Ovary (tissue), 9 donors: ENCODE measurements around the gene NBEA. TPM values are rescaled to one million over a fixed set of nuclear protein-coding genes. Genes with fewer than 3 reads are reported as not detected.

Experiments used
- DNase-seq, 5 donors: peaks; one replicate each; pipeline ENCODE4 v3.0.0-alpha.2; 2019 to 2020
- H3K27ac ChIP-seq, 2 donors: fragments of 200-600 bp; one replicate each; pipeline versions ENCODE4 v1.5.1 to v1.8.0; 2019 to 2022
- H3K27me3 ChIP-seq: fragments of 200-600 bp; one replicate; pipeline ENCODE4 v1.8.0; 2022
- H3K36me3 ChIP-seq: fragments of 200-600 bp; sonication (generic); one replicate; pipeline ENCODE4 v1.5.1; 2019
- H3K4me1 ChIP-seq: one replicate; pipeline ENCODE4 v1.8.1; 2013; ENCODE audit warnings: mild to moderate bottlenecking, moderate library complexity; ENCODE audit not compliant: insufficient read depth
- H3K4me3 ChIP-seq: fragments of 200-600 bp; sonication (generic); one replicate; pipeline ENCODE4 v1.5.1; 2017
- H3K9me3 ChIP-seq, 2 donors: fragments of 200-600 bp in 1 of 2; sonication (generic) in 1 of 2; one replicate each; pipeline versions ENCODE4 v1.5.1 to v1.8.1; 2013 to 2019; ENCODE audit warnings: mild to moderate bottlenecking in 1 of 2, moderate library complexity in 1 of 2
- EP300 ChIP-seq: sonication (generic); formaldehyde crosslinking; IDR thresholded peaks from one replicate; pipeline ENCODE4 v1.6.1; 2017; ENCODE audit warnings: antibody characterized with exemption
- POLR2A ChIP-seq: fragments of 450-650 bp; IDR thresholded peaks from one replicate; pipeline ENCODE4 v1.6.1; 2017; ENCODE audit warnings: antibody characterized with exemption, mild to moderate bottlenecking, moderate library complexity
- WGBS, 3 donors: extraction: QIAGEN DNeasy Blood & Tissue Kit in 1 of 3; methylation state at CpG; one replicate each; pipeline versions ENCODE4 v1.1.5 to v1.1.7; 2013 to 2017; 5-methylcytosine and 5-hydroxymethylcytosine counted together
- intact Hi-C, 4 donors: fragments of 100-400 bp; cut with DNase I; formaldehyde crosslinking; loops; one replicate each; pipeline versions ENCODE4 v1.11.0 to v1.15.1; 2022 to 2023
- polyA plus RNA-seq, 2 donors: library from polyadenylated mRNA; stranded (reverse); fragments of 200-250 nt in 1 of 2; fragments of 350-450 nt in 1 of 2; fragmentation: Illumina TruSeq in 1 of 2; extraction: RNeasy Lipid Tissue Mini Kit (QIAGEN cat#74804) in 1 of 2; gene quantifications; one replicate each; pipeline ENCODE4 v1.2.3, GENCODE V29; 2013 to 2014
- total RNA-seq, 7 donors: library from RNA; depleted of rRNA in 2 of 7; stranded (reverse); fragments of >200 nt in 2 of 7; fragmentation: NEBNext Ultra II Directional in 3 of 7; extraction: Animal tissue kit (Norgen Biotek cat#: 25700) in 3 of 7; gene quantifications; one replicate each; pipeline versions ENCODE4 v1.1.0 to v1.2.4, GENCODE V29; 2016 to 2023
- TF ChIP-seq, protein P1 (sequence below), 3 donors: fragments of 450-650 bp in 2 of 3; fragments of 200-600 bp in 1 of 3; IDR thresholded peaks; one replicate each; pipeline versions ENCODE4 v1.5.1 to v1.8.0; 2016 to 2022; ENCODE audit warnings: antibody characterized with exemption in 3 of 3, mild to moderate bottlenecking in 1 of 3
- donor health status: DM: no; HTN: no; CAD: no; lungs with moderate emphysema.
- donor health status: DM: no; HTN: no; CAD: no.
- donor health status: Bipolar disorder and iron deficiency.
- donor health status: DM: yes; HTN: yes; CAD: no.
- donor health status: DM: no; HTN: no; CAD: no.
- donor health status: DM: yes; HTN: yes; CAD: no.

NBEA gene
- total and polyA plus RNA-seq, 9 donors, result 5.8 to 18.9 (median 16.0) TPM

DNA sequence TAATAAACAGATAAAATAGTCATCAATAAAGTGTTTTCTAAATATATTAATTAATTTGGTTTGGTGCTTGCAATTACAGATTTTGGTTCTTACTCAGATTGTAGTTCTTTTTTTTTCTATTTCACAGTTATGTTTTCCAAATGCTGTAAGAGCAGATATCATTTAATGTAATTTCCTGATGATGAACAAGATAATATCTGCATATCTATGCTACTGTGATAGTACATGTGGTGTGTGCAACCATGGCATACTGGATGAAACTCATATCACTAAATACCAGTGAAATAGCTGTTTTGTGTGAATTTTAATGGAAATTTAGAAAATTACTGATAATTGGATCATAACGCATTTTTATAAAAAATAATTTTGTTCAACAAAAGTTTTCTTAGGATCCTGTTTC, 623.2 kb downstream of the NBEA start:
- Histone ChIP-seq H3K4me1 (no peaks in the 10 kb centered on the region), H3K27ac (no peak overlapping the region), H3K36me3 (no peaks in the 10 kb centered on the region), H3K27me3 (no peaks in the 10 kb centered on the region), H3K4me3 (no peak overlapping the region), H3K9me3 (no peaks in the 10 kb centered on the region)
- 96 to 97% (median 96%) methylated on average over 1 of the region's 1 CpG for WGBS, 3 donors
- no peak for DNase-seq
- intact Hi-C loops, result no loop called here
- TF ChIP-seq, protein P1, sequence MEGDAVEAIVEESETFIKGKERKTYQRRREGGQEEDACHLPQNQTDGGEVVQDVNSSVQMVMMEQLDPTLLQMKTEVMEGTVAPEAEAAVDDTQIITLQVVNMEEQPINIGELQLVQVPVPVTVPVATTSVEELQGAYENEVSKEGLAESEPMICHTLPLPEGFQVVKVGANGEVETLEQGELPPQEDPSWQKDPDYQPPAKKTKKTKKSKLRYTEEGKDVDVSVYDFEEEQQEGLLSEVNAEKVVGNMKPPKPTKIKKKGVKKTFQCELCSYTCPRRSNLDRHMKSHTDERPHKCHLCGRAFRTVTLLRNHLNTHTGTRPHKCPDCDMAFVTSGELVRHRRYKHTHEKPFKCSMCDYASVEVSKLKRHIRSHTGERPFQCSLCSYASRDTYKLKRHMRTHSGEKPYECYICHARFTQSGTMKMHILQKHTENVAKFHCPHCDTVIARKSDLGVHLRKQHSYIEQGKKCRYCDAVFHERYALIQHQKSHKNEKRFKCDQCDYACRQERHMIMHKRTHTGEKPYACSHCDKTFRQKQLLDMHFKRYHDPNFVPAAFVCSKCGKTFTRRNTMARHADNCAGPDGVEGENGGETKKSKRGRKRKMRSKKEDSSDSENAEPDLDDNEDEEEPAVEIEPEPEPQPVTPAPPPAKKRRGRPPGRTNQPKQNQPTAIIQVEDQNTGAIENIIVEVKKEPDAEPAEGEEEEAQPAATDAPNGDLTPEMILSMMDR (IDR thresholded peaks at IDR 0.05), result no peak
- no peak for TF ChIP-seq EP300

DNA sequence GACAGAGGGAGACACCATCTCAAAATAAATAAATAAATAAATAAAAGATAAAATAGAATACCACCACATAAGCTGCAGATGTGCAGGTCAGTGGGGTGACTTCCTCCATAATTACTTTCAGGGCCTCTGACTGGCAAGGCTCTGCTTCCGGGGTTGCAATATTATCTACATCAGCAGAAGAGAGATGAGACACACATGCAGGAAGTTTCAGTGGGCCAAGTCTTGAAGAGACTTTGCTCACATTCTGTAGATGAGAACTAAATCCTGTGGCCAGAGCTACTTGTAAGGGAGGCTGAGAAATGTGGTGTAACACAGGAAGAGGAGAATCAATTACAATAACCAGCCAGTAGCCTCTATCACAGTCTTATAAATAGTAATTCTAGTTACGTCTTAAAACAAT, 624.3 kb downstream of the NBEA start:
- H3K27me3 ChIP-seq, result no peaks in the 10 kb centered on the region
- TF ChIP-seq EP300 (no peak), POLR2A (no peak)
- TF ChIP-seq, protein P1 (IDR thresholded peaks at IDR 0.05), result no peak
- H3K4me3 ChIP-seq, result no peak overlapping the region
- no peak overlapping the region for H3K27ac ChIP-seq
- no peaks in the 10 kb centered on the region for H3K4me1 ChIP-seq
- intact Hi-C loops, result no loop called here
- H3K36me3 ChIP-seq, result no peaks in the 10 kb centered on the region
- no peak for DNase-seq
- H3K9me3 ChIP-seq, result no peaks in the 10 kb centered on the region
- 49 to 76% (median 72%) methylated on average over 2 of the region's 2 CpGs for WGBS, 3 donors

DNA sequence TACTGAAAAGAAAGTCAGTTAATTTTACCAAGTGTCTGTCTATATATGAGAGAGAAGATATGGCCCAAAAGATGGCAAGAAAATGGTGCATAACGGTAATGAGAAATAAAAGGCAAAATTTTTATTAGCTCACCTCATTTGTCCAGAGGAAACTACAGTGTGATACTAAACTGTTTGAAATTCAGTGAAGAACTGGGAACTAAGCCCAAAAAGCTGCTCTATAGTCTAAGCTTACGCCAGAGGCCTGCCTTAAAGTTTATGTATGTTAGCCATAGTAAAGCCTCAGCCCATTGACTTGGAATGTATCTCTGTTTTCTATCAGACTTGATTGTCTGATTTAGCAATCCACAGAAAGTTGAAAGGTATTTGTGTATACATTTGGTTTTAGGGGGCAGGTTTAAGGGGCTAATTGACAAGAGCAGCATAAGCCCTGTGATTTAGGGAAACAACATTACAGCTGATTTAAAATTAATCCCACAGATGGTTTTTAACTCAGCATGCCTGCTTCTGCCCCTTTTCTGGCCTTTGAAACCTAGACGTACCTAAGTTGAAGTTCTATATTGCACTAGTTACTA, 625.4 kb downstream of the NBEA start:
- TF ChIP-seq, protein P1 (IDR thresholded peaks at IDR 0.05), result no peak
- no peak for TF ChIP-seq EP300
- TF ChIP-seq POLR2A, result no peak
- H3K27me3 ChIP-seq, result no peaks in the 10 kb centered on the region
- no peak overlapping the region for H3K27ac ChIP-seq
- DNase-seq, result no peak
- no peaks in the 10 kb centered on the region for H3K9me3 ChIP-seq
- H3K4me3 ChIP-seq, result no peak overlapping the region
- no peaks in the 10 kb centered on the region for H3K4me1 ChIP-seq
- WGBS, 3 donors, result 97 to 99% (median 97%) methylated on average over 3 of the region's 3 CpGs
- intact Hi-C loops, result no loop called here
- no peaks in the 10 kb centered on the region for H3K36me3 ChIP-seq

DNA sequence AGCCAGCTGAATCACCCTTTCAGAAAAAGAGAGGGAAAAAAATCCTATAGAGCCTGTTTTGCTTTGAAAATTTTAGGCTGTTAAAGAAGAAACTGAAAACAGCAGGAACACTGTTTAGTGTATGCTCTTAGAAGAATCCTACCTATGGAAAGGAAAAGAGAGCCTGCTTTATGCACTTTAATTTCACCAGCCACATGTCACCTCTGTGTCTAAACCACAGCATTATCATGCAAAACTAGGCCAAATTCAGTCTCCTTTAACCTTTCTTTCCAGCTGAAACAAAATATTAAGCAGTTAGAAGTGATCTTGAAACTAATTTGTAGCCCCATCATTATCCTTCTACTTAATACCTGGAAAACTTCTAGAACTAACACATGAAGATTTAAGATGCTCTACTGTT, 631.6 kb downstream of the NBEA start:
- no peaks in the 10 kb centered on the region for H3K36me3 ChIP-seq
- H3K4me1 ChIP-seq, result no peaks in the 10 kb centered on the region
- no peak overlapping the region for H3K27ac ChIP-seq
- intact Hi-C loops, result no loop called here
- no peak for TF ChIP-seq POLR2A
- TF ChIP-seq, protein P1 (IDR thresholded peaks at IDR 0.05), result no peak
- no peak for TF ChIP-seq EP300
- no peak overlapping the region for H3K4me3 ChIP-seq
- DNase-seq, result no peak
- H3K27me3 ChIP-seq, result no peaks in the 10 kb centered on the region
- H3K9me3 ChIP-seq, result no peaks in the 10 kb centered on the region

DNA sequence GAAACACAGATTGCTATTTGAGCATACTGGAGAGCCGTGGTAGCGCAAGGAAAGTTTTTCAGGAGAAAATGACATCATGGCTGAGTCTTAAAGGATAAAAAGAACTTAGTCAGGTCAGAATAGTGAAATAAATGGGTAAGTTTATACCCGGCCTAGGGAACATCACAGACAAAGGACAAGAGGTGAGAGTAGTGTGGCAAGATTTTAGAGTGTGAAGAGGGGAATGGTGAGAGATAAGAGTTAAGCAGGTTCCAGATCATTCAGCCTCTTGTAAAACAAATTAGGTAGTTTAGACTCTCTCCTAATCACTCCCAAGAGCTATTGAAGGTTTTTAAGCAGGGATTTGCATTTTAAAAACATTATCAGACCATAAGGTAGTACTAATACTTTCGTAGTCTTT, 650.4 kb downstream of the NBEA start:
- Histone ChIP-seq H3K4me1 (no peaks in the 10 kb centered on the region), H3K27ac (no peak overlapping the region), H3K9me3 (no peaks in the 10 kb centered on the region), H3K27me3 (no peaks in the 10 kb centered on the region), H3K36me3 (no peaks in the 10 kb centered on the region), H3K4me3 (no peak overlapping the region)
- no peak for DNase-seq
- 86 to 91% (median 88%) methylated on average over 4 of the region's 4 CpGs for whole genome bisulfite sequencing, 3 donors
- TF ChIP-seq EP300, result no peak
- TF ChIP-seq, protein P1 (IDR thresholded peaks at IDR 0.05), result no peak
- TF ChIP-seq POLR2A, result no peak
- intact Hi-C loops, result no loop called here
